ENCODE data around the gene BCAS1.

BCAS1 gene

GRCh38 chr20:53950578-53950977 is 119.8 kb downstream of the BCAS1 start:
- DNase-seq (ENCODE audit: extremely low spot score, insufficient read length, low read depth) (no peak), FAIRE-seq (no peak)

DNA sequence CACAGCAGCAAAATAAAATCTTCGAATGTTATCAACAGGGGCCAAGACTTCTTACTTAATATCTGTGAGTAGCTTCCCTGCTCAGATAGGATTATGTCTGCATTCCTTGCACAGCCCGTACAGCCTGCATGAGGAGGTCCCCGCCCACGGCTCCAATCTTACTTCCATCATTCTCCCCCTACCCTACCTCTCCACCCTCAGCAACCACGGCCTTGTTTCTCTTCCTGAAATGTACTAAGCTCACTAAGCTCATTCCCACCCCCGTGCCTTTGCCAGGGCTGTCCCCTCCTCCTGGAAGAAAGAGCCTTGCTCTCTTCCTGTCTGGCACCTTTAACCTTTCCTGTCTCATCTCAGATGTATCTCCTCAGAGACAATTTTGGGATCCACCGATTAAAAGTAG is 120.4 kb downstream of the BCAS1 start:
- FAIRE-seq (no peak), DNase-seq (ENCODE audit: extremely low spot score, insufficient read length, low read depth) (no peak)

- peak; percentile 33 for DNase-seq (ENCODE audit: extremely low spot score, insufficient read length, low read depth)
- peak; percentile 92 for FAIRE-seq
Measured at GRCh38 chr20:53949319-53949839, 121.0 kb downstream of the BCAS1 start.

DNA sequence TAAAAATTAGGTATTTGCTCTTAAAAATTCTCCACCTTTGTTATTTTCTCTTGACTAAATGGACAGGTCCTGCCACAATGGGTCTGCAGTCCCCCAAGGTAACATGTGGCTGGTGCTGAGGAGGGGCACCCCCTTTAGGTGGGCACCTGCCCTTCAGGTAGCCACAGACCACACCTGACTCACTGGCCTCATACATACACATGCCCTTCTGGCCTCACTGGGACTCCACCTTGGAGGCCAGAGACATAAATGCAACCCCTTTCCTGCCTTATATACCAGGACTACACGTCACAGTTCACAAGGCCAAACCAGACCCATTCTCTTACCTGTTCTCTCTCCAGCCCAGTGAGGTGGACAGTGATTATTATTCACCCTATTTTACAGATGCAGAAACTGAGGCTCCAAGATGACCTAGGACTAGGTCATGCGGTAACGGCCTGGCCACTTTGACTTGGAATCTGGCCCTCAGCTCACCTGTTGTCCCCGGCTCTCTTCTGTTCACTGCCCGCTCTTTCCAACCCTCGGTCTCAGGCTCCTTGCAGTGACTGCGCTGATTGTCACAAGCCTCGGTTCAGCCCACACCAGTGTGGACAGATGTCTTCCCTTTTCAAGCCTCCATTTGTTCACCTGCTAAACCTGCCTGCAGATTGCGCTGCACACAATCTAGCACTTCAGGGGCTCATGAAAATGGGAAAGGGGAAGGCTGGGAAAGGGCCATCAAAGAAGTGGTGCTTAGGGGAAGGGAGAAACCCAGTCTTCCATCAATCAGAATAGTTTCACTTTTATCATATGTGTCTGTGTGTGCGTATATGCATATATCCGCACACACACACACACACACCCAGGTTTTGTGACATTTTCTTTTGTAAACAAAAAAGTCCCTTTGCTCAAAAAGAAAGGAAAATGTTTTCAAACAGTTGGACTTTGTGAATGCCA is 121.7 kb downstream of the BCAS1 start:
- FAIRE-seq (no peak), DNase-seq (ENCODE audit: extremely low spot score, insufficient read length, low read depth) (no peak)

- DNase-seq (ENCODE audit: extremely low spot score, insufficient read length, low read depth) (no peak), FAIRE-seq (no peak)
Measured at GRCh38 chr20:53947501-53948195, 122.7 kb downstream of the BCAS1 start.

DNA sequence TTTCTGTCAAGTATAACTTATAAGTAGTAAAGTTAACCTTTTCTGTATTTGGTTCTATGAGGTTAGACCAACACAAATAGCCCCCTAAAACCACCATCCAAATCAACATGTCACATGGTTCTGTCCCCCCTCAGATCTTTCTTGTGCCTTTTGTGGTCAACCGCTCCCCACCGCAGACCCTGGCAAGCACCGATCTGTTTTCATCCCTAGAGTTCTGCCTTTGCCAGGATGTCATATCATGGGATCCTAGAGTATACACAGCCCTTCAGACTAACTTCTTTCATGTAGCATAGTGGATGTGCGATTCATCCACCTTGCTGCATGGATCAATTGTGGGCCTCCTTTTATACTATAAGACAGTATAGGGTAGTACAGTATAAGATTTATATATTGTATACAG is 124.3 kb downstream of the BCAS1 start:
- DNase-seq (ENCODE audit: extremely low spot score, insufficient read length, low read depth) (no peak), FAIRE-seq (no peak)

- FAIRE-seq = no peak
- no peak for DNase-seq (ENCODE audit: extremely low spot score, insufficient read length, low read depth)
Measured at GRCh38 chr20:53945478-53945877, 124.9 kb downstream of the BCAS1 start.

GRCh38 chr20:53944796-53945195 is 125.6 kb downstream of the BCAS1 start:
- FAIRE-seq (no peak), DNase-seq (ENCODE audit: extremely low spot score, insufficient read length, low read depth) (no peak)

DNA sequence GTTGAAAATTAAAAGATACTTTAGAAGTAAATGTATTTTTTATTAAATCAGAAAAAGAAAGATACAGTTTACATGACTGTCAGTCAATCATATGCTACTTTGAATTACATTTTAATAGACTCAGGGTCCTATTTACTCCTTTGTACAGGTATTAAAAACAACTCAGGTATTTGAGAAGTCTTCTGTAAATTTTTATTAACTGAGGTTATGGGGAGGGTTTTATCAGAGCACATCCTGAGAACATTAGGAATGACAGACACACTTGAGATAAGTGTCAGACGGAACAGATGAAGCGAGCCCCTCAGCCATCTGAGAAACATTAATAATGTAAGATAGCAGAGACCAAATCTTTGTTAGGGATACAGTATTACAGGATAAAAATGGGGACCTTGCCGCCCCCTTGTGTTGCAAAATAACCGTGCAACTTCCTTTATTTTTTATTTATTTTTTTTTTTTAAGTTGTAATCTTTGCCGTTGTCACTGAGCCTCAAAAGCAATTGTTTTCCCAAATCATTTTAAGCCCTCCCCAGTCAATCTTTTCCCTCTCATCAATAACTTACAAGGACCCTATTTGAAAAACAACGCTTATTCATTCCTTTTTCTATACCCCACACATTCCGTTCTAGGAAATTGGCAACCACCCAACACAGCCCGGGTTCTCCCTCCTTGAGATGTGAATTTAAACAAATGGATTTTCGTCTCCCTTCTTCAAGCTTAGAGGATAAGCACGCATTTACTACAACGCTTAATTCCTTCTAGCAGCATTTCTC is 126.7 kb downstream of the BCAS1 start:
- FAIRE-seq = no peak
- no peak for DNase-seq (ENCODE audit: extremely low spot score, insufficient read length, low read depth)

GRCh38 chr20:53942973-53943372 is 127.4 kb downstream of the BCAS1 start:
- FAIRE-seq (no peak), DNase-seq (ENCODE audit: extremely low spot score, insufficient read length, low read depth) (no peak)

DNA sequence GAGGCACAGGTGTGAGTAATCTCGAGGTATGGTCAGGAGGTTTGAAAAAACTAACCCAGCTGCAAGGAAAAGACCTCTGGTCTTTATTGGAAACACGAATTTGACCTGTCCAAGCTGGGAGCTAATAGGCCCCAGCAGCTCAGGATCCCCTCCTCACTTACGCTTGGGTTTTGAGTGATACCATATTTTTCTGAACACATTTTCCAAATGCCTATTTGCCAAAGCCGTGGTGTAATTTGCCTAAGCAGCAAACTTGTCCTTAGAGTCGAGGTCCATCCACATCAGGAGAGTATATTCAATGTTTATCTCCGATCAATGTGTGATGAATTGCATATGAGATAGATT is 128.0 kb downstream of the BCAS1 start:
- FAIRE-seq = no peak
- no peak for DNase-seq (ENCODE audit: extremely low spot score, insufficient read length, low read depth)

GRCh38 chr20:53941680-53942471 is 128.5 kb downstream of the BCAS1 start:
- peak; percentile 9 for FAIRE-seq
- no peak for DNase-seq (ENCODE audit: extremely low spot score, insufficient read length, low read depth)

- DNase-seq (ENCODE audit: extremely low spot score, insufficient read length, low read depth) = no peak
- FAIRE-seq = no peak
Measured at GRCh38 chr20:53940907-53941545, 129.4 kb downstream of the BCAS1 start.

DNA sequence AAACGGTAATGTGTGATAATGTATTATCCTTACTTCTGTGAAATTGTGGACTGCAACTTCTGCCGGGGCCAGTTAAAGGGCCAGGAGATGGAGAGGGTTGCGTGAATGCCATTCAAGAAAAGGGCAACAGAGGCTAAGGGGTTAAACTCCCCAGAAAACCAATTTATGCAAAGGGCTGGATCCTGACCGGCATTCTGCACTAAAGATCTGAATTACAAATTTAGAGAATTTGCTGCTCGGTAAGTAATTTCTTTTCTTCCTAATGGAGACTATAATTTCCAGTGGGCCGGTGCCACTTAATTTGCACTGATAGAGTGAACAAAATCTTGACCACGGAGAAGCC is 130.1 kb downstream of the BCAS1 start:
- DNase-seq (ENCODE audit: extremely low spot score, insufficient read length, low read depth) = no peak
- FAIRE-seq = no peak

GRCh38 chr20:53939572-53940359 is 130.6 kb downstream of the BCAS1 start:
- DNase-seq (ENCODE audit: extremely low spot score, insufficient read length, low read depth) (no peak), FAIRE-seq (peak; percentile 84)

GRCh38 chr20:53939190-53939571 is 131.2 kb downstream of the BCAS1 start:
- no peak for FAIRE-seq

GRCh38 chr20:53938739-53939138 is 131.7 kb downstream of the BCAS1 start:
- FAIRE-seq (no peak), DNase-seq (ENCODE audit: extremely low spot score, insufficient read length, low read depth) (no peak)

More at GRCh38 chr20:53939190-53939571, 131.2 kb downstream of the BCAS1 start:
- DNase-seq (ENCODE audit: extremely low spot score, insufficient read length, low read depth) = no peak

- no peak for DNase-seq (ENCODE audit: extremely low spot score, insufficient read length, low read depth)
Measured at GRCh38 chr20:53937929-53938367, 132.4 kb downstream of the BCAS1 start.

More at GRCh38 chr20:53937929-53938367, 132.4 kb downstream of the BCAS1 start:
- no peak for FAIRE-seq
